ENCODE data around the gene PAX8. TPM values are rescaled to one million over a fixed set of nuclear protein-coding genes. Genes with fewer than 3 reads are reported as not detected.
A peak's percentile ranks its signal among the peaks of the same experiment; 100 is the strongest.

The PAX8 gene
- total and polyA plus RNA-seq, 2 of the 13 experiments (the other 11 are each of a cell fraction or from before 2014, with no cell fraction given): 1.5 to 8.8 TPM

DNA sequence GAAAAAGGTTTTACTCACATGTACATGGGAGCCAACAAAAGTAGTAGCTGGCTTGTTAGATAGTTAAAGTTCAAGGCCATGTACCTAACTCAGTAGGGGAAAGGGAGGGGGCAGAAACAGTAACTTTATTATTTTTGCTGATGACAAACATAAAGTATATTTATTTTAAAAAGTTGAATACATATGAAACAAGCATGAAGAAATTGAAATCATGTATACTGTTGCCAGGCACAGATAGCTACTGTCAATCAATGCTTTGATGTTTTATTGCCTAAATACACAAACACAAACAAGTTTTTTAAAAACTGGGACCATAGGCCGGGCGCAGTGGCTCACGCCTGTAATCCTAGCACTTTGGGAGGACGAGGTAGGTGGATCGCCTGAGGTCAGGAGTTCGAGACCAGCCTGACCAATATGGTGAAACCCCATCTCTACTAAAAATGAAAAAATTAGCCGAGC, 112.5 kb downstream of the PAX8 start:
- no peaks in the 10 kb centered on the region for H3K27me3 ChIP-seq (ENCODE audit: control insufficient read depth in 1 of 2, insufficient read depth in 2 of 2, low read length in 2 of 2)
- FAIRE-seq: no peak
- CTCF ChIA-PET (ENCODE audit: low intra/inter-chr PET ratio, low total read pairs): interaction anchor here (1.9 kb wide), 1 partner anchor 29 kb away, joined by 5 read pairs; no protein-coding TSS in a partner anchor
- no peak for ATAC-seq
- H4K20me1 ChIP-seq (ENCODE audit: insufficient read depth, low read length): no peaks in the 10 kb centered on the region
- 31% methylated on average over 7 of the region's 7 CpGs for WGBS (ENCODE audit: low lambda C conversion rate)
- peak overlapping the region; percentile 77 for H3K4me2 ChIP-seq (ENCODE audit: low read depth, low read length)
- H3K9ac ChIP-seq (ENCODE audit: insufficient read depth, low read depth, low read length): peak overlapping the region; percentile 56
- no peak overlapping the region for H2AFZ ChIP-seq (ENCODE audit: low read length)
- DNase-seq (ENCODE audit: low spot score): peak; percentile 50
- intact Hi-C loops (cut with micrococcal nuclease; ENCODE audit: unreplicated experiment): loop anchor here (2.0 kb wide), 1 partner anchor 15 kb away; no protein-coding TSS in a partner anchor
- POLR2A ChIA-PET: interaction anchor here (1.0 to 5.0 kb wide), 13 partner anchors 9 to 86 kb away, joined by 3 to 103 read pairs (median 15); partner anchors contain the start of genes IL1RN and PSD4
- BruUV-seq (replicated peaks): no TSS peak
- peak overlapping the region; percentile 75 for H3K27ac ChIP-seq (ENCODE audit: extremely low read length, insufficient read depth, low read length)
- in situ Hi-C loops (cut with HindIII; ENCODE audit: extremely low pct_ligation_motif_present, low pct_unique_long_range_greater_than_20kb): no loop called here
- H3K9me3 ChIP-seq (ENCODE audit: low read length): no peaks in the 10 kb centered on the region
- peaks cover 66% of the 10 kb centered on the region for H3K4me1 ChIP-seq (ENCODE audit: insufficient read depth, low read length)
- H3K4me3 ChIP-seq (replicated peaks in 1 of 3; ENCODE audit: insufficient read depth in 1 of 3, low read depth in 2 of 3, low read length in 3 of 3): no peak overlapping the region; a peak in 2 of 6 replicates
- H3K79me2 ChIP-seq (ENCODE audit: insufficient read depth, low read length): no peaks in the 10 kb centered on the region
- H3K36me3 ChIP-seq (replicated peaks in 1 of 2; ENCODE audit: control insufficient read depth in 1 of 2, insufficient read depth in 2 of 2, low read length in 2 of 2): no peaks in the 10 kb centered on the region
- TF ChIP-seq, protein P1, sequence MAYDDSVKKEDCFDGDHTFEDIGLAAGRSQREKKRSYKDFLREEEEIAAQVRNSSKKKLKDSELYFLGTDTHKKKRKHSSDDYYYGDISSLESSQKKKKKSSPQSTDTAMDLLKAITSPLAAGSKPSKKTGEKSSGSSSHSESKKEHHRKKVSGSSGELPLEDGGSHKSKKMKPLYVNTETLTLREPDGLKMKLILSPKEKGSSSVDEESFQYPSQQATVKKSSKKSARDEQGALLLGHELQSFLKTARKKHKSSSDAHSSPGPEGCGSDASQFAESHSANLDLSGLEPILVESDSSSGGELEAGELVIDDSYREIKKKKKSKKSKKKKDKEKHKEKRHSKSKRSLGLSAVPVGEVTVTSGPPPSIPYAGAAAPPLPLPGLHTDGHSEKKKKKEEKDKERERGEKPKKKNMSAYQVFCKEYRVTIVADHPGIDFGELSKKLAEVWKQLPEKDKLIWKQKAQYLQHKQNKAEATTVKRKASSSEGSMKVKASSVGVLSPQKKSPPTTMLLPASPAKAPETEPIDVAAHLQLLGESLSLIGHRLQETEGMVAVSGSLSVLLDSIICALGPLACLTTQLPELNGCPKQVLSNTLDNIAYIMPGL (CRISPR knock-in tag; IDR thresholded peaks at IDR 0.05; ENCODE audit: borderline replicate concordance in 1 of 2, low read depth in 1 of 2): no peak
- peak; percentile 54 for TF ChIP-seq CREM (IDR thresholded peaks at IDR 0.05)
- no peak for TF ChIP-seq CREM (CRISPR knock-in tag; IDR thresholded peaks at IDR 0.05)
- TF ChIP-seq RXRB (CRISPR knock-in tag; IDR thresholded peaks at IDR 0.05; ENCODE audit: borderline replicate concordance): peak; percentile 83
- TF ChIP-seq, protein P2, sequence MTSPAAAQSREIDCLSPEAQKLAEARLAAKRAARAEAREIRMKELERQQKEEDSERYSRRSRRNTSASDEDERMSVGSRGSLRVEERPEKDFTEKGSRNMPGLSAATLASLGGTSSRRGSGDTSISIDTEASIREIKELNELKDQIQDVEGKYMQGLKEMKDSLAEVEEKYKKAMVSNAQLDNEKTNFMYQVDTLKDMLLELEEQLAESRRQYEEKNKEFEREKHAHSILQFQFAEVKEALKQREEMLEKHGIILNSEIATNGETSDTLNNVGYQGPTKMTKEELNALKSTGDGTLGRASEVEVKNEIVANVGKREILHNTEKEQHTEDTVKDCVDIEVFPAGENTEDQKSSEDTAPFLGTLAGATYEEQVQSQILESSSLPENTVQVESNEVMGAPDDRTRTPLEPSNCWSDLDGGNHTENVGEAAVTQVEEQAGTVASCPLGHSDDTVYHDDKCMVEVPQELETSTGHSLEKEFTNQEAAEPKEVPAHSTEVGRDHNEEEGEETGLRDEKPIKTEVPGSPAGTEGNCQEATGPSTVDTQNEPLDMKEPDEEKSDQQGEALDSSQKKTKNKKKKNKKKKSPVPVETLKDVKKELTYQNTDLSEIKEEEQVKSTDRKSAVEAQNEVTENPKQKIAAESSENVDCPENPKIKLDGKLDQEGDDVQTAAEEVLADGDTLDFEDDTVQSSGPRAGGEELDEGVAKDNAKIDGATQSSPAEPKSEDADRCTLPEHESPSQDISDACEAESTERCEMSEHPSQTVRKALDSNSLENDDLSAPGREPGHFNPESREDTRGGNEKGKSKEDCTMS (CRISPR knock-in tag; conservative IDR thresholded peaks at IDR 0.05): no peak
- no peak for TF ChIP-seq ZNF496 (CRISPR knock-in tag; IDR thresholded peaks at IDR 0.05; ENCODE audit: insufficient replicate concordance)
- TF ChIP-seq, protein P3, sequence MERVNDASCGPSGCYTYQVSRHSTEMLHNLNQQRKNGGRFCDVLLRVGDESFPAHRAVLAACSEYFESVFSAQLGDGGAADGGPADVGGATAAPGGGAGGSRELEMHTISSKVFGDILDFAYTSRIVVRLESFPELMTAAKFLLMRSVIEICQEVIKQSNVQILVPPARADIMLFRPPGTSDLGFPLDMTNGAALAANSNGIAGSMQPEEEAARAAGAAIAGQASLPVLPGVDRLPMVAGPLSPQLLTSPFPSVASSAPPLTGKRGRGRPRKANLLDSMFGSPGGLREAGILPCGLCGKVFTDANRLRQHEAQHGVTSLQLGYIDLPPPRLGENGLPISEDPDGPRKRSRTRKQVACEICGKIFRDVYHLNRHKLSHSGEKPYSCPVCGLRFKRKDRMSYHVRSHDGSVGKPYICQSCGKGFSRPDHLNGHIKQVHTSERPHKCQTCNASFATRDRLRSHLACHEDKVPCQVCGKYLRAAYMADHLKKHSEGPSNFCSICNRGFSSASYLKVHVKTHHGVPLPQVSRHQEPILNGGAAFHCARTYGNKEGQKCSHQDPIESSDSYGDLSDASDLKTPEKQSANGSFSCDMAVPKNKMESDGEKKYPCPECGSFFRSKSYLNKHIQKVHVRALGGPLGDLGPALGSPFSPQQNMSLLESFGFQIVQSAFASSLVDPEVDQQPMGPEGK (CRISPR knock-in tag; IDR thresholded peaks at IDR 0.05): peak; percentile 55; the same call in 1 of the 2 replicates
- TF ChIP-seq, protein P4, sequence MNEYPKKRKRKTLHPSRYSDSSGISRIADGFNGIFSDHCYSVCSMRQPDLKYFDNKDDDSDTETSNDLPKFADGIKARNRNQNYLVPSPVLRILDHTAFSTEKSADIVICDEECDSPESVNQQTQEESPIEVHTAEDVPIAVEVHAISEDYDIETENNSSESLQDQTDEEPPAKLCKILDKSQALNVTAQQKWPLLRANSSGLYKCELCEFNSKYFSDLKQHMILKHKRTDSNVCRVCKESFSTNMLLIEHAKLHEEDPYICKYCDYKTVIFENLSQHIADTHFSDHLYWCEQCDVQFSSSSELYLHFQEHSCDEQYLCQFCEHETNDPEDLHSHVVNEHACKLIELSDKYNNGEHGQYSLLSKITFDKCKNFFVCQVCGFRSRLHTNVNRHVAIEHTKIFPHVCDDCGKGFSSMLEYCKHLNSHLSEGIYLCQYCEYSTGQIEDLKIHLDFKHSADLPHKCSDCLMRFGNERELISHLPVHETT (CRISPR knock-in tag; conservative IDR thresholded peaks at IDR 0.05): no peak
- TF ChIP-seq PLRG1 (conservative IDR thresholded peaks at IDR 0.05): no peak
- TF ChIP-seq, protein P5, sequence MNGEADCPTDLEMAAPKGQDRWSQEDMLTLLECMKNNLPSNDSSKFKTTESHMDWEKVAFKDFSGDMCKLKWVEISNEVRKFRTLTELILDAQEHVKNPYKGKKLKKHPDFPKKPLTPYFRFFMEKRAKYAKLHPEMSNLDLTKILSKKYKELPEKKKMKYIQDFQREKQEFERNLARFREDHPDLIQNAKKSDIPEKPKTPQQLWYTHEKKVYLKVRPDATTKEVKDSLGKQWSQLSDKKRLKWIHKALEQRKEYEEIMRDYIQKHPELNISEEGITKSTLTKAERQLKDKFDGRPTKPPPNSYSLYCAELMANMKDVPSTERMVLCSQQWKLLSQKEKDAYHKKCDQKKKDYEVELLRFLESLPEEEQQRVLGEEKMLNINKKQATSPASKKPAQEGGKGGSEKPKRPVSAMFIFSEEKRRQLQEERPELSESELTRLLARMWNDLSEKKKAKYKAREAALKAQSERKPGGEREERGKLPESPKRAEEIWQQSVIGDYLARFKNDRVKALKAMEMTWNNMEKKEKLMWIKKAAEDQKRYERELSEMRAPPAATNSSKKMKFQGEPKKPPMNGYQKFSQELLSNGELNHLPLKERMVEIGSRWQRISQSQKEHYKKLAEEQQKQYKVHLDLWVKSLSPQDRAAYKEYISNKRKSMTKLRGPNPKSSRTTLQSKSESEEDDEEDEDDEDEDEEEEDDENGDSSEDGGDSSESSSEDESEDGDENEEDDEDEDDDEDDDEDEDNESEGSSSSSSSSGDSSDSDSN (CRISPR knock-in tag; IDR thresholded peaks at IDR 0.05): no peak
- peak; percentile 50; the same call in 1 of the 2 replicates for TF ChIP-seq NR2C2 (CRISPR knock-in tag; IDR thresholded peaks at IDR 0.05; ENCODE audit: borderline replicate concordance)
- TF ChIP-seq EHMT2 (IDR thresholded peaks at IDR 0.05; ENCODE audit: borderline replicate concordance, low read depth, low read length): 0 out of 2 replicates have a peak, but pooled peaks have one; percentile 58
- no peak for TF ChIP-seq NPAS2 (CRISPR knock-in tag; IDR thresholded peaks at IDR 0.05; ENCODE audit: borderline replicate concordance)
